ENCODE results near the gene WNT5A. TPM values are rescaled to one million over a fixed set of nuclear protein-coding genes. Genes with fewer than 3 reads are reported as not detected.

The WNT5A gene
- total RNA-seq, 1 experiment from 2014 or later = 9.5 TPM

DNA sequence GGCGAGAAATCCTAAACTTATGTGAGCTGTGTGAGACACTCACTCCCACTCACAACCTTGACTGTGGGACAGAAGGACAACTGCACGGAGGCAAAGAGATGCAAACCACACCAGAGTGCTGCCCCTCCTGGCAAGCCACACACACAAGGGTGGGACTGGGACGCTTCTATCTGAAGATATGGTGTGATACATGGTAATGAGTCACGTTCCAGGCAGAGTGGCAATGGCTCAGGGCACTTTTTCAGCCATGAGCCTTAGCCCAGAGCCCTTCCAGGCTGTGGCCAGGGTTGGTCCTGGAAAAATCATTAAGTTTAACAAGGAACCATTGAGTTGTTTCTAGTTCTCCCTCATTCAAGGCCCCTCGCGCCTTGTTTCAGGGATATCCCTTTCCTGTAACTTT is 56.1 kb downstream of the WNT5A start:
- no TSS peak for BruUV-seq (replicated peaks)
- intact Hi-C loops (cut with micrococcal nuclease) = no loop called here
- Mint-ChIP-seq H3K27me3 (ENCODE audit: insufficient read depth, unreplicated experiment) (no peaks in the 10 kb centered on the region), H3K9me3 (ENCODE audit: unreplicated experiment) (no peaks in the 10 kb centered on the region), H3K4me3 (ENCODE audit: unreplicated experiment) (no peak overlapping the region), H3K27ac (ENCODE audit: low read depth, unreplicated experiment) (no peak overlapping the region), H3K4me1 (ENCODE audit: insufficient read depth, unreplicated experiment) (no peaks in the 10 kb centered on the region), H3K36me3 (ENCODE audit: insufficient read depth, unreplicated experiment) (no peaks in the 10 kb centered on the region)
- CTCF ChIA-PET = interaction anchor here (0.6 kb wide), 1 partner anchor 463 kb away, joined by 4 read pairs; no protein-coding TSS in a partner anchor
- DNase-seq (ENCODE audit: unreplicated experiment) = no peak
- no peak for TF ChIP-seq CTCF (IDR thresholded peaks at IDR 0.05; ENCODE audit: unreplicated experiment)
- POLR2A ChIA-PET = no interaction called here

DNA sequence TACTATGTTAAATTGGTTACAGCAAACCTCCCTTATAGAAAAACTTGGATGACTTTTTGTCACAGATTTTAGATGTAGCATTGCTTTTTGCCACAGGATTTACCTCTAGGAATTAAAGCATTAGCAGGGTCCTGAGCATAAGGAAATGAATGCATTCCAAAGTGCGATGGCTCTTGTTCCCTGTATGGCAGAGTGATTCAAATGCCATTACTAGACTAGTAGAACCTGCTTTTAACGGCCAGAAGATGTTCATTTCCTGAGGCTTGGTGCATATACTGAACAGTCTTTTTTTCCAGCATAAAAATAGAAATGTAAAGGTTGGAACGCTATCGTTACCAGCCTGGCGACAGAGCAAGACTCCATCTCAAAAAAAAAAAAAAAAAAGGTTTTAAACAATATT is 59.4 kb downstream of the WNT5A start:
- DNase-seq (ENCODE audit: unreplicated experiment) = no peak
- peaks cover 7% of the 10 kb centered on the region for H3K9me3 Mint-ChIP-seq (ENCODE audit: unreplicated experiment)

GRCh38 chr3:55426486-55426885 is 60.6 kb downstream of the WNT5A start:
- no peak for TF ChIP-seq CTCF (IDR thresholded peaks at IDR 0.05; ENCODE audit: unreplicated experiment)
- Mint-ChIP-seq H3K9me3 (ENCODE audit: unreplicated experiment) (peaks cover 7% of the 10 kb centered on the region), H3K27ac (ENCODE audit: low read depth, unreplicated experiment) (no peak overlapping the region), H3K27me3 (ENCODE audit: insufficient read depth, unreplicated experiment) (no peaks in the 10 kb centered on the region), H3K4me1 (ENCODE audit: insufficient read depth, unreplicated experiment) (no peaks in the 10 kb centered on the region), H3K36me3 (ENCODE audit: insufficient read depth, unreplicated experiment) (no peaks in the 10 kb centered on the region), H3K4me3 (ENCODE audit: unreplicated experiment) (no peak overlapping the region)
- no peak for DNase-seq (ENCODE audit: unreplicated experiment)
- ChIA-PET POLR2A (no interaction called here), CTCF (interaction anchor here (0.6 kb wide), 1 partner anchor 579 kb away, joined by 3 read pairs; no protein-coding TSS in a partner anchor)
- no TSS peak for BruUV-seq (replicated peaks)
- intact Hi-C loops (cut with micrococcal nuclease) = no loop called here

More for the DNA sequence above, 59.4 kb downstream of the WNT5A start:
- Mint-ChIP-seq H3K27me3 (ENCODE audit: insufficient read depth, unreplicated experiment) (no peaks in the 10 kb centered on the region), H3K4me3 (ENCODE audit: unreplicated experiment) (no peak overlapping the region), H3K4me1 (ENCODE audit: insufficient read depth, unreplicated experiment) (no peaks in the 10 kb centered on the region), H3K27ac (ENCODE audit: low read depth, unreplicated experiment) (no peak overlapping the region), H3K36me3 (ENCODE audit: insufficient read depth, unreplicated experiment) (no peaks in the 10 kb centered on the region)
- POLR2A ChIA-PET = no interaction called here
- CTCF ChIA-PET = no interaction called here
- BruUV-seq (replicated peaks) = no TSS peak
- intact Hi-C loops (cut with micrococcal nuclease) = no loop called here
- TF ChIP-seq CTCF (IDR thresholded peaks at IDR 0.05; ENCODE audit: unreplicated experiment) = no peak

DNA sequence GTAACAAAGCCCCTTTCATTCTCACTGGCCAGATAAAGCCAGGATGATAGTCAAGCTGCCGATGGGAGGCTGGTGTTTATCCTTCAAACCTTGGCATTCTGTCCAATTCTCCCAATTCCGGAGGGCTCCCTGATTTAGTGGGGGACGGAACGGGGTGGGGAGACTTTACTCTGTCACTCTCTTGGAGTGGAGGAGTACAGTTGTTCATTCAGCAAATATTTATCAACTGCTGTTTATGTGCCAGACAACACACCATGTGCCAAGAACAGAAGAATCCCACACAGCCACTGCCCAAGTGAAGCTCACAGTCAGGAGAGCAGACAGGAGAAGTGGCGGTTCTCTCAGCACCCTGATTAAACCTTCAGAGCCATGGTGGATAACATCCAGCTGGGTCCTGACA is 63.3 kb downstream of the WNT5A start:
- CTCF ChIA-PET = no interaction called here
- Mint-ChIP-seq H3K9me3 (ENCODE audit: unreplicated experiment) (peaks cover 7% of the 10 kb centered on the region), H3K27me3 (ENCODE audit: insufficient read depth, unreplicated experiment) (no peaks in the 10 kb centered on the region), H3K4me3 (ENCODE audit: unreplicated experiment) (no peak overlapping the region), H3K27ac (ENCODE audit: low read depth, unreplicated experiment) (no peak overlapping the region), H3K36me3 (ENCODE audit: insufficient read depth, unreplicated experiment) (no peaks in the 10 kb centered on the region), H3K4me1 (ENCODE audit: insufficient read depth, unreplicated experiment) (no peaks in the 10 kb centered on the region)
- no peak for DNase-seq (ENCODE audit: unreplicated experiment)
- BruUV-seq (replicated peaks) = no TSS peak
- TF ChIP-seq CTCF (IDR thresholded peaks at IDR 0.05; ENCODE audit: unreplicated experiment) = no peak
- POLR2A ChIA-PET = interaction anchor here (0.7 kb wide), 1 partner anchor 533 kb away, joined by 3 read pairs; no protein-coding TSS in a partner anchor
- intact Hi-C loops (cut with micrococcal nuclease) = no loop called here
